ENCODE results near the gene TENT5C.
A peak's percentile ranks its signal among the peaks of the same experiment; 100 is the strongest.

Gene TENT5C

GRCh38 chr1:117636637-117637425, 31.0 kb downstream of the TENT5C start:
- DNase-seq, result no peak

- DNase-seq, result no peak
These were observed 32.3 kb downstream of the TENT5C start for GRCh38 chr1:117638141-117638540.

DNA sequence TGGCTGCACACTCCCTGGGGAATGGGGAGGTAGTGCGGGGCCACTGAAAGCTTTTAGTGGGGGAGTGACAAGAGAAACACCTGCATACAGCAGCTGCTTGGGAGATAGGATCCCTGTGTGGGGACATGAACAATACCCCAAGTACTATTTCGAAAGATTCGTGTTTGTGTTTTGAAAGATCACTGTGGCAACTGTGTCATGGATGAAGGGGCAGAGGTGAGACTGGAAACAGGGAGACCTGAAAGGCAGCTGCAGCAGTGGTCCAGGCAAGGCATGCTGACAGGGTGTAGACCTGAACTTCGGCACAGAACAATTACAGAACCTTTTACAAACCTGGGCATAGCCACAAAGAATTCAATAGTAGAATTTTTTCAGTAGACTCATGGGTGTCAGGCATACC, 32.9 kb downstream of the TENT5C start:
- DNase-seq, result no peak

GRCh38 chr1:117639741-117640140, 33.9 kb downstream of the TENT5C start:
- no peak for DNase-seq

GRCh38 chr1:117641536-117641935, 35.7 kb downstream of the TENT5C start:
- no peak for DNase-seq

DNA sequence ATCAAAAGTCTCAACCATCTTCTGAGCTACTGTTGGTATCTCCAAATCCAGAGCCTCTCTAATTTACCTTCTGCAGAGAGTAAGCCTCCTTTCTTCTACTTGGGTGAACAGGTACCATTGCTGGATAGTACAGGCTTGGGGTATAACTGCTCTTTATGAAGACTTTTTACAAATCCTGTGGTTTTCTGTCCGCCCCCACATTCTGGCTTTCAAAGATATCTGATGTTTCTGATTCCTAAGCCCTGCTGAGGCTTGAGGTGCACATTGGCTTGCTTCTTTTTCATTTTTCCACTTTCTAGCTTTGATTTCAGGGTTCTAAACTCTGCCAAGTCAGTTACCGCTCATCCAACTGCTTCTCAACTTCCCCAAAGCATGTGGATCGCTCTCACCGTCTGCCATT, 37.1 kb downstream of the TENT5C start:
- DNase-seq, result no peak

DNA sequence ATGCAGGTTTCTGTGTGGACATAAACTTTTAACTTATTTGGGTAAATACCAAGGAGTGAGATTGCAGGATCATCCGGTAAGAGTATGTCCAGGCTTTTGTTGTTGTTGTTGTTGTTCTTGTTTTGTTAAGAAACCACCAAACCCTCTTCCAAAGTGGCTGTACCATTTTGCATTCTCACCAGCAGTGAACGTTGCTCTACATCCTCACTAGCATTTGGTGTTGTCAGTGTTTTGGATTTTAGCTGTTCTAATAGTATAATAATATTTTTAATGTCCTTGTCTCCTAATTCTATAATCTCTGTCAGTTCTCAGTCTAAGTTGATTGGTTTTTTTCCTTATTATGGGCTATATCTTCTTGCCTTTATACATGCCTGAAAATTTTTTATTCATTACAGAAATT, 37.8 kb downstream of the TENT5C start:
- no peak for DNase-seq

DNA sequence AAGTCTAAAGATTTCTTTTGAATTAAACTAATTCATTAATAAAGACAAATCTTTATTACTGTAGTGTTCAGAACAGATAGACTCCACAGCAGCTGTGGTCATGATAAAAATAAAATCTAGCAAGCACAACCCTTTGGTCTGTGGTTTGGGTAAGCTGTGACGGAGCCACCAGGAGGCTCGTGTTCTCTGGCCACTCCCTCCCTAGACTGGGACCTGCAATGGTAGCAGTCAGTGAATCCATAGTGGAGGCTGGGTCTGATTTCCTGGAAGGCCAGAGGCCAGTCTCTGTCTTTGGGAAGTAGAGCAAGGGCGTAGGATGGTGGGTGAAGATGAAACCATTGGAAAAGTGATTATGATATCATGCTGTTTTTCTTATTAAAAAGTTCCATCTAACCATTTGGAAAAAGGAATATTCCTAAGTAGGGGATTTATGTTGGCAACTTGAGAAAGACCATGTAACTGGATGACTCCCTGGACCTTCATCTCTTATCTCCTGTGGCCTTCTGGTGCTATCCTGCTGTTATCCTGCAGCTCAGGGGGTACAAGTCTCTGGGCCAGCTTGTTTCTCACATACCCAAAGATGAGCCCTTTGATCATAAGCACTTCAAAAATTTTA, 39.0 kb downstream of the TENT5C start:
- no peak for DNase-seq

DNA sequence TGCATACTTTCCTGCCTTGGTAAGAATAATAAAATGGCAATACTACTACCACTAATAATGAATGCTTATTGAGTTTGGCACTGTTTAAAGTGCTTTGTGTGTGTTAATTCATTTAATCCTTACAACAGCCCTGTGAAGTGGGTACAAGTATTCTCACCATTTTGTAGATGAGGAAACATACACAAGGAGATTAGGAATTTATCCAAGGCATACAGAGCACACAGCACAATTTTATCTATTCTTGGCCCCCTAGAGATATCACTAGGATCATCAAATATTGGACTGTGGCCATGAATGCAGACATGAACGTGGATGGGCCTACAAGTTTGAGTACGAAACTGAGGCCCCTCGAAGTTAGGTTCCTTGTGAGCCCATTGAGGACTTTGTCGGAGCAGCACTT, 39.5 kb downstream of the TENT5C start:
- DNase-seq, result no peak

- DNase-seq, result no peak
These were observed 40.4 kb downstream of the TENT5C start for GRCh38 chr1:117646007-117646811.

- DNase-seq, result no peak
These were observed 41.1 kb downstream of the TENT5C start for GRCh38 chr1:117646956-117647355.

DNA sequence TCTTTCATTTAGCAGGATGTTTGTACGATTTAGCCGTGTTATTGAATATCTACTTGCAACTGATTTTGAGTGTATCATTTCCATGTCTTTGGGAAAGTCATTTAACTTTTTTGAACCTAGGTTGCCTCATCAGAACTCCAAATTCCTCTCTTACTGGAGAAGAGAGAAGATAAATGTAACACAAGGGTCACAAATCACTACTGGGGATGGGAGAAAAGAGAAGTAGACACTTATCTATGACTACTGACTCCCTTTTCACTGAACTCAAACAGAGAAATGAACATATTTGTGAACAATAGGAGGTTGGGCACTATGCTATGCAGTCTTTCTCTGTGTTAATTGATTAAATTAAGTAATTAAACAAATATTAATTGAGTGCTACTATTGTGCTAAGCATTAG, 42.2 kb downstream of the TENT5C start:
- no peak for DNase-seq

DNA sequence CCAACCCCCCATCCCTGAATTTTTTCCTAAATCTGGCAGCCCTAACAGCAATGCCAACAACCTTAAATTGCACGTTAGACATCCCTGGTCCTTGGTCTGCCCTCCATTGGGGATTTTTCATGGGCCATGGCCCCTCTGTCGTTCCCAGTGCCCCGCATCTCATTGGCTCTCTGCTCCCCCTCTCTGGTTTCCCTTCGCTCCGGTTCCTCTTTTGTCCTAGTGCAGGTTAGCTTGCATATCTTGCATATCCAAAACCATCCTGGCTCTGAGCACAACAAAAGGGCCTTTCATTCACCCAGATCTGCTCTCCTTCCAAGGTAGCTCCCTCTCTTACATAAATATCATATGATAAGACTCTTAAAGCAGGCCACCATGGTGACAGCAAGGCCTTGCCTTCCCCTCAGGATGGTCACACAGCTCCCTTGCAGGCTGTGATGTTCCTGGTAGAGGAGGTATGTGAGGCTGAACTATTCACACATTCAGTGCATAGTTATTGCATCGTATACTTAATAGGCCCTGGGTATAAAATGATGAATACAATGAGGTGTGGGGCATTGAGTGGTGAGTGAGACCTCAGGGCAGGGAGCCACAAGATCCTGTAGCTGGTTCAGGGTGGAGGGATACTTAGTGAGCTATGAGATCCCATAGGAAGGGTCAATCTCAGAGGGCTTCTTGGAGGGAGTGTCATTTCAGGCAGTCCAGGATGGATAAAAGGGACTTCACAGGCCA, 45.2 kb downstream of the TENT5C start:
- DNase-seq, result no peak

DNA sequence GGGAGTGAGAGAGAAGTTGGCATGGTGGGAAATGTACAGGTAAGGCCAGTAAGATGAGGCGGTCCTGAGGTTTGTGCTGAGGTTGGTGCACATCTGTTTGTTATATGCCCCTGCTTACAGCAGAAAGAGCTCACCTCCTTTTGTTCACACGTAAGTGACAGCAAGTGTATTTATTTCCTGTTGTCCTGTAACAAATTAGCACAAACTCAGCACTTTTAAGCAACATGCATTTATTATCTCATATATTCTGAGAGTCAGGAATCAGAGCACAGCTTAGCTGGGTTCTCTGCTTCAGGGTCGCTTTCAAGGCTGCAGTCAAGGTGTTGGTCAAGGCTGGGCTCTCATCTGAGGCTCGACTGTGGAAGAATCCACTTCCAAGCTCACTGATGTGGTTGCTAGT, 45.8 kb downstream of the TENT5C start:
- no peak for DNase-seq

DNA sequence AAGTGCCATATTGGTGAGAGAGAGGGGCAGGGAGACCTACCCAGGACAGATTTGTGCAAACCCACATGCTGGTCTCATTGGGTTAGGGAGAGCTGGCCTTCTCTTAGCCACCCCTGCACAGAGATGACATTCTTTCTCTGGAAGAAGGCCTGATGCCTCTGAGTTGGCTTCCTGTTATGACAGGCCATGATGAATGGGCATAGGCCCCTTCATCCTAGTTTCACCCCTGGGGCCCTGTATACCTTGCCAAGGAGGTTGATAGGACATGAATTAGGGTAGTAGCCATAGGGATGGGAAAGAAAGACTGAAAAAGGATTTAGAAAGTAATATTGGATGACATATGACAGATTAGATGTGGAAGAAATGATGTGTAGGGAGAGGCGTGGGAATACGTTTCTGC, 46.6 kb downstream of the TENT5C start:
- no peak for DNase-seq

GRCh38 chr1:117653195-117653594, 47.3 kb downstream of the TENT5C start:
- no peak for DNase-seq

DNA sequence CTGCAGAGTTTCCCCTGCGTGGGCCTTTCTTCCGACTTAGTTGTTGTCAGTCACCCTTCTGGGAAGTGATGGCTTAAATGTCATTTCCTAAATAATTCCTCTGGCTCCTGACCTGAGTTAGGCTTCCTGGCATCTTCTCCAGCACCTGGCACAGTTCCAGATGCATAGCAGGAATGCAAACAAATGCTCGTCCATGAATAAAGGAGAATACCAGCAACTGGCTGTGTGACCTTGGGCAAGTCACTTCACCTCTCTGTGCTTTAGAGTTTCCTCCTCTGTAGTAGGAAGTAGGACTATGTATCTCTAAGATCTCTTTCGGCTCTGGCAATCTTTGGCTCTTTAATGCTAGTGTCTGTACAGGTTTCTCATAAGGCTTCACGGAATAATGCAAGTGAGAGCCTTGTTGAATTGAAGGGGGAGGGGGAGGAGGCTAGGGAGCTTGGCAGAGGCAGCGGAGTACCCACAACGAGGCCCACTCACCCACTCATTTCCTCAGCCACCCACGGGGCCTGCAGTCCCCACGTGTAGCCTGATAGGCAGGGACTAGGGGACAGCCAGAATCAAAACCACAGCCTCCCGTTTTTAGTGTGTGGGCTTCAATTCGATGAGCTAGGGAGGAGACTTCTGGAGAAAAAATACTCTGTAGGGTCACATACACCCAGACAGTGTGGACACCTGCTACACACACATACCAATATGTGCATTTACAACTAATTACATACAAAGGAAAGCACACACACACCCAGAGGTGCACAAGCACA, 48.1 kb downstream of the TENT5C start:
- DNase-seq, result peak; percentile 59

GRCh38 chr1:117654493-117655219, 48.8 kb downstream of the TENT5C start:
- DNase-seq, result no peak

DNA sequence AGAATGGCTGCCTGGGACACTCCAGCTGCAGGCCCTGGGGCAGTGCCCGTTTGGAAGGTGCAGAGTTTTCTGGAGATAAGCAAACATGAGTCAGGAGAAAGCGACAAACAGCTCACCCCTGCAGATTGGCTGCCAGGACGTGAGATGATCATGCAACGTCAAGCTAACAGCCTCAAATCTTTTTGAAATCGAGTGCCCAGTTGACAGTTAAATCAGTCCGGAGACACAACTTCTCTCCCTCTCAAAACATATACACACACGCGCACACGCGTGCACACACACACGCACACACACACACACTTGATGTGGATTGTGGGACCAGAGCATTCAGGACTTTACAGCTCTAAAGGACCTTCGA, 49.4 kb downstream of the TENT5C start:
- DNase-seq, result no peak

DNA sequence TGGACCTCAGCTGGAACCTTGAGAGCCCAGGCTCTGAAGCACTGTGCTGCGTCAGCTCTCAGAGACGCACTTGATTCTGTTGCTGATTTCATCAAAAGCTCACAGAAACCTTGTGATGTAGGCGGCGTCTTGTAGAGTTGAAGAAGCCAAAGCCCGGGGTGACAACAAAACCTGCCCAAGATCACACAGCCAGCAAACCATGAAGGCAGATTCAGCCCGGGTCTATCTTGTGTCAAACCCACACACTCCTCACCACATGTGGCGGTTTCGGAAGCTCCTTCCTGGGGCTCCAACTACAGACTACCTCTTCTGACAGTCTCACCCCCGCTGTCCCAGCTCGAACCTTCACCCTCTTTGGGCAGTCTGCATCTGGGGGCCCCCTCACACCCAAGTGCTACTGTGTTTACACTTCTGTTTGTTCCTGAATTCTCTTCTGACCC, 50.4 kb downstream of the TENT5C start:
- DNase-seq, result peak; percentile 81

- no peak for DNase-seq
These were observed 51.2 kb downstream of the TENT5C start for GRCh38 chr1:117657031-117657430.
